Panc1 (cell line): ENCODE results near the gene PEF1. TPM values are rescaled to one million over a fixed set of nuclear protein-coding genes. Genes with fewer than 3 reads are reported as not detected.

Experiments
- ATAC-seq: fragments of 200-7000 bp; cut with Tn5 transposase; 2 replicates; pipeline ENCODE4 v1.9.1; 2020; ENCODE audit warnings: mild to moderate bottlenecking, moderate library complexity
- BruUV-seq: library from RNA; stranded (reverse); fragments of 400-500 nt; replicated peaks from 2 replicates; lab custom pipeline; 2021; lab: Mats Ljungman, UMichigan
- CTCF ChIA-PET: fragments of 300-600 bp; sonication (Branson Sonifier 250); formaldehyde crosslinking; loops from one replicate; lab custom pipeline; 2022; ENCODE audit warnings: antibody characterized with exemption; lab: Charles Lee
- POLR2A ChIA-PET: fragments of 300-600 bp; sonication (Branson Sonifier 250); formaldehyde crosslinking; loops from one replicate; lab custom pipeline; 2022; ENCODE audit warnings: antibody characterized with exemption; lab: Charles Lee
- DNase-seq: peaks from one replicate; pipeline ENCODE4 v3.0.0-alpha.2; 2010; ENCODE audit warnings: low read depth, low spot score
- H3K27ac ChIP-seq: 2 replicates; pipeline ENCODE4 v1.5.1; 2011; ENCODE audit warnings: mild to moderate bottlenecking, low read length, inconsistent platforms
- H3K27me3 ChIP-seq: fragments of 200-500 bp; sonication (Bioruptor generic); 2 replicates; pipeline ENCODE4 v1.6.0; 2014; ENCODE audit warnings: low read length, inconsistent platforms; ENCODE audit not compliant: control insufficient read depth, insufficient read depth
- H3K36me3 ChIP-seq: fragments of 200-500 bp; sonication (Bioruptor generic); 2 replicates; pipeline ENCODE4 v1.5.1; 2014; ENCODE audit warnings: inconsistent platforms, mild to moderate bottlenecking, low read length, moderate library complexity; ENCODE audit not compliant: control insufficient read depth, insufficient read depth
- H3K4me1 ChIP-seq: 2 replicates; pipeline ENCODE4 v1.5.1; 2011; ENCODE audit warnings: inconsistent platforms, mild to moderate bottlenecking, low read length, moderate library complexity; ENCODE audit not compliant: control insufficient read depth, insufficient read depth
- H3K4me3 ChIP-seq, 2 experiments: 2 replicates each; pipeline ENCODE4 v1.5.1; 2011 to 2012; ENCODE audit warnings: low read depth in 2 of 2, low read length in 2 of 2, mild to moderate bottlenecking in 2 of 2, inconsistent platforms in 1 of 2, moderate library complexity in 1 of 2
- H3K9me3 ChIP-seq: fragments of 200-500 bp; sonication (Bioruptor generic); 2 replicates; pipeline ENCODE4 v1.5.1; 2014; ENCODE audit warnings: low read depth, mild to moderate bottlenecking, inconsistent platforms, low read length, moderate library complexity; ENCODE audit not compliant: control insufficient read depth, insufficient read depth
- POLR2AphosphoS5 ChIP-seq: IDR thresholded peaks from 2 replicates; pipeline ENCODE4 v1.6.1; 2012; ENCODE audit warnings: mild to moderate bottlenecking, low read depth, low read length, moderate library complexity
- SIN3A ChIP-seq: IDR thresholded peaks from 2 replicates; pipeline ENCODE4 v1.6.1; 2012; ENCODE audit warnings: low read depth, mild to moderate bottlenecking, low read length, moderate library complexity, borderline replicate concordance; ENCODE audit not compliant: insufficient read depth
- TCF7L2 ChIP-seq: IDR thresholded peaks from 2 replicates; pipeline ENCODE4 v1.6.1; 2011; ENCODE audit warnings: mild to moderate bottlenecking, low read depth, low read length, inconsistent platforms
- in situ Hi-C: cut with HindIII; loops from 2 replicates; pipeline ENCODE4 v1.10.0; 2016; ENCODE audit warnings: low sequenced_read_pairs, low pct_unique_long_range_greater_than_20kb
- intact Hi-C: fragments of 100-400 bp; cut with micrococcal nuclease; formaldehyde crosslinking; loops from one replicate; pipeline ENCODE4 v1.10.0; 2022; ENCODE audit not compliant: unreplicated experiment
- total RNA-seq: library from RNA; stranded (reverse); gene quantifications from one replicate; pipeline ENCODE4 v1.2.1, GENCODE V29; 2021; ENCODE audit not compliant: unreplicated experiment
- TF ChIP-seq, protein P1 (sequence below): fragments of 450-650 bp; IDR thresholded peaks from 2 replicates; pipeline ENCODE4 v1.5.1; 2017; ENCODE audit warnings: mild to moderate bottlenecking
- TF ChIP-seq, protein P2 (sequence below), 2 experiments: IDR thresholded peaks; 2 replicates each; pipeline ENCODE4 v1.6.1; 2011 to 2012; ENCODE audit warnings: low read depth in 2 of 2, control low read depth in 1 of 2, low read length in 1 of 2, mild to moderate bottlenecking in 1 of 2, moderate library complexity in 1 of 2; ENCODE audit not compliant: insufficient read depth in 1 of 2

Gene PEF1
- total RNA-seq, 1 experiment from 2014 or later, result 58.4 TPM

DNA sequence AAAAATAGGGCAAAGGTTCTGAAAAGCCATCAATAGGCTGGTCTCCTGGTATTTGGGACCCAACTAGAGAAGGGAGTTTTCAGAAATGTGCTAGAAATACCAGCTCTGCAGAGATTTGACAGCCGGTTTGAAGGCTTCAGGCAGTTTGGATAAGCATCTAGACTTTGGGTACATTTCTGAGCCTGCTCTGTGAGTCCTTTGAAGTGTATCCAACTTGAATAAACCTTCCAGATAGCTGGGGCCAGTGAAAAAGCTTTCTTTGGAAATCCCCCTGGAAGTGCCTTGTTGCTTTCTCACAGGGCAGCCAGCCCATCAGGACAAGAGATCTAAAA lies 6.4 kb upstream of the PEF1 start:
- no peaks in the 10 kb centered on the region for H3K36me3 ChIP-seq
- H3K9me3 ChIP-seq, result no peaks in the 10 kb centered on the region
- no peak overlapping the region for H3K27ac ChIP-seq
- ATAC-seq, result 0 out of 2 replicates have a peak, but pooled peaks have one; percentile 20
- ChIA-PET POLR2A (no interaction called here), CTCF (no interaction called here)
- in situ Hi-C loops, result no loop called here
- H3K27me3 ChIP-seq, result no peaks in the 10 kb centered on the region
- H3K4me3 ChIP-seq, result no peak overlapping the region
- peak; percentile 85 for TF ChIP-seq TCF7L2
- TF ChIP-seq, protein P1, sequence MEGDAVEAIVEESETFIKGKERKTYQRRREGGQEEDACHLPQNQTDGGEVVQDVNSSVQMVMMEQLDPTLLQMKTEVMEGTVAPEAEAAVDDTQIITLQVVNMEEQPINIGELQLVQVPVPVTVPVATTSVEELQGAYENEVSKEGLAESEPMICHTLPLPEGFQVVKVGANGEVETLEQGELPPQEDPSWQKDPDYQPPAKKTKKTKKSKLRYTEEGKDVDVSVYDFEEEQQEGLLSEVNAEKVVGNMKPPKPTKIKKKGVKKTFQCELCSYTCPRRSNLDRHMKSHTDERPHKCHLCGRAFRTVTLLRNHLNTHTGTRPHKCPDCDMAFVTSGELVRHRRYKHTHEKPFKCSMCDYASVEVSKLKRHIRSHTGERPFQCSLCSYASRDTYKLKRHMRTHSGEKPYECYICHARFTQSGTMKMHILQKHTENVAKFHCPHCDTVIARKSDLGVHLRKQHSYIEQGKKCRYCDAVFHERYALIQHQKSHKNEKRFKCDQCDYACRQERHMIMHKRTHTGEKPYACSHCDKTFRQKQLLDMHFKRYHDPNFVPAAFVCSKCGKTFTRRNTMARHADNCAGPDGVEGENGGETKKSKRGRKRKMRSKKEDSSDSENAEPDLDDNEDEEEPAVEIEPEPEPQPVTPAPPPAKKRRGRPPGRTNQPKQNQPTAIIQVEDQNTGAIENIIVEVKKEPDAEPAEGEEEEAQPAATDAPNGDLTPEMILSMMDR, result no peak
- TF ChIP-seq, protein P2, sequence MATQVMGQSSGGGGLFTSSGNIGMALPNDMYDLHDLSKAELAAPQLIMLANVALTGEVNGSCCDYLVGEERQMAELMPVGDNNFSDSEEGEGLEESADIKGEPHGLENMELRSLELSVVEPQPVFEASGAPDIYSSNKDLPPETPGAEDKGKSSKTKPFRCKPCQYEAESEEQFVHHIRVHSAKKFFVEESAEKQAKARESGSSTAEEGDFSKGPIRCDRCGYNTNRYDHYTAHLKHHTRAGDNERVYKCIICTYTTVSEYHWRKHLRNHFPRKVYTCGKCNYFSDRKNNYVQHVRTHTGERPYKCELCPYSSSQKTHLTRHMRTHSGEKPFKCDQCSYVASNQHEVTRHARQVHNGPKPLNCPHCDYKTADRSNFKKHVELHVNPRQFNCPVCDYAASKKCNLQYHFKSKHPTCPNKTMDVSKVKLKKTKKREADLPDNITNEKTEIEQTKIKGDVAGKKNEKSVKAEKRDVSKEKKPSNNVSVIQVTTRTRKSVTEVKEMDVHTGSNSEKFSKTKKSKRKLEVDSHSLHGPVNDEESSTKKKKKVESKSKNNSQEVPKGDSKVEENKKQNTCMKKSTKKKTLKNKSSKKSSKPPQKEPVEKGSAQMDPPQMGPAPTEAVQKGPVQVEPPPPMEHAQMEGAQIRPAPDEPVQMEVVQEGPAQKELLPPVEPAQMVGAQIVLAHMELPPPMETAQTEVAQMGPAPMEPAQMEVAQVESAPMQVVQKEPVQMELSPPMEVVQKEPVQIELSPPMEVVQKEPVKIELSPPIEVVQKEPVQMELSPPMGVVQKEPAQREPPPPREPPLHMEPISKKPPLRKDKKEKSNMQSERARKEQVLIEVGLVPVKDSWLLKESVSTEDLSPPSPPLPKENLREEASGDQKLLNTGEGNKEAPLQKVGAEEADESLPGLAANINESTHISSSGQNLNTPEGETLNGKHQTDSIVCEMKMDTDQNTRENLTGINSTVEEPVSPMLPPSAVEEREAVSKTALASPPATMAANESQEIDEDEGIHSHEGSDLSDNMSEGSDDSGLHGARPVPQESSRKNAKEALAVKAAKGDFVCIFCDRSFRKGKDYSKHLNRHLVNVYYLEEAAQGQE (IDR thresholded peaks at IDR 0.05; ENCODE audit: insufficient read depth in 1 of 2, low read depth in 2 of 2, low read length in 1 of 2), result no peak
- BruUV-seq, result no TSS peak
- peaks cover 5% of the 10 kb centered on the region for H3K4me1 ChIP-seq
- intact Hi-C loops, result no loop called here
- no peak for DNase-seq

DNA sequence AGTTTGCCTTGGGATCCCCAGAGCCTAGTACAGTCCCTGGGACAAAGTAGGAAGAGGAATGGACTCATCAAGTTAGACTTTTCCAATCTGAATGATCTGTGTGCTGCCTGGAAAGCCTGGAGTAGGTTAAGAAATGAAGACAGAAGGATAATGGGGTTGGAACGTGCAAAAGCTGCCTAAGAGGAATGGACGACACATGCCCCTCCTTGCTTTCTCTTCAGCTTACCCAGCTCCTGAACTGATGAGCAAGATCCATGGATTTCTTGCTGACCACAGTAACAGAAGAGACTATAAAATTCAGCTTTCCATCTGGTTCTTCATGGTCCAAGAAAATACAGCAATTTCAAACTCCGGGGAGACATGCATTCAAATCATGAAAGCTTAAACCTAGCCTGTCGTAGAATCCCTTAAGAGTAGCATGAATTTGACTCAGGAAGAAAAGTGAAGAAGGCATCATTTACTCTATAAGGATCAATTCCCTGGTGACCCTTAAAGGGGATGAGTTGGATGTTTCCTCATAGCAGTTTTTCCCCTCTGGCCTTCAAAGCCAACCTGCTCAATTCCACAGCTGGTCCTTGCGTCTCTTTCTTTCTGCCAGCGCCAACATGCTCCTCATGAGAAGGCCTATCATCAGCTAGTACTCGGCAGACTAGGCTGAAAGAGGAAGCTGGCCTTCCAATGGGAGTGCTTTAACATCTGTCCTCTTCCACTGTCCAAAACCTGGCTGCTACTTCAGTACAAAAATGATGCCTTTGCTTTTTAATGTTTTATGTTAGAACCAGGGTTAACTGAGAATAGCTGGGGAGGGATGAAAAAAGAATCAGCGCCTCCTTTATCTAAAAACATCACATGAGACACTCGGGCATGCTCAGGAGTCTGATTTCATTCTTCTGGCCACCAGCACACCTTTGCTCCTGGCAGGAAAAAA lies 5.7 kb upstream of the PEF1 start:
- BruUV-seq, result no TSS peak
- ChIA-PET CTCF (no interaction called here), POLR2A (no interaction called here)
- H3K27me3 ChIP-seq, result no peaks in the 10 kb centered on the region
- no peak overlapping the region for H3K4me3 ChIP-seq
- no peak for TF ChIP-seq POLR2AphosphoS5
- TF ChIP-seq, protein P2 (IDR thresholded peaks at IDR 0.05; ENCODE audit: insufficient read depth in 1 of 2, low read depth in 2 of 2, low read length in 1 of 2), result no peak
- TF ChIP-seq SIN3A, result no peak
- TF ChIP-seq, protein P1, result no peak
- no peak for TF ChIP-seq TCF7L2
- in situ Hi-C loops, result no loop called here
- peaks cover 5% of the 10 kb centered on the region for H3K4me1 ChIP-seq
- no peaks in the 10 kb centered on the region for H3K9me3 ChIP-seq
- intact Hi-C loops, result no loop called here
- H3K36me3 ChIP-seq, result no peaks in the 10 kb centered on the region
- ATAC-seq (no peak), DNase-seq (no peak)
- H3K27ac ChIP-seq, result no peak overlapping the region
